ENCODE data around the gene SPATA46. TPM values are rescaled to one million over a fixed set of nuclear protein-coding genes. Genes with fewer than 3 reads are reported as not detected.

Gene SPATA46
- polyA plus RNA-seq, 1 experiment, result not detected

DNA sequence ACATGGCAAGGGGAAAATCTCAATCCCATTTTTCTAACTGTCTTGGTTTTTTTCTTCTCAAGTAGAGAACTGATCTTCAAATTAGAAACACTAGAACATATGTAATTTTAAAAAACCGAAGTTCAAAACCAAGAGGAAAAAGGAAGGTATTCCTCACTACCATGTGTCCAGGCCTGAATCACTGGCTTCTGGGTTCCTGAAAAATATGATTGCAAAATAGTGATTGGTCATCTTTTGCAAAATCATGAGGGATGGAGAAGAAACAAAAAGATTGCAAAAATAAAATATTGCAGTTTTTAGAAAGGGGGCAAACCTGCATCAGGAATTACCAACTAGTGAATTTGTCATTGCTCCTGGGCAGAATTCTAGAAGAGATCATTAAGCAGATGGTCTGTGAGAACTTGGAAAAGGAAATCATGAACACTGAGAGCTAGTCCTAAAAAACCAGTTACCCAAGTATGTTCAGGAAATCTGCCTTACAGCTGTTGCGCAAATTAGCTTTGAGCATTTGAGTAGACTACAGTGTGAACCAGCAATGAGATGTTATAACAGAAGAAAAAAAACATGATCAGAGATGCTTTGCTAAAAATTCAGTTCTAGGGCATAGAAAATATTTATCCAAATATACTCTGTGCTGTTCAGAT lies 49.4 kb downstream of the SPATA46 start:
- no peaks in the 10 kb centered on the region for H3K36me3 ChIP-seq (ENCODE audit: control insufficient read depth, insufficient read depth, low read length)
- H3K4me3 ChIP-seq (ENCODE audit: low read depth, low read length), result no peak overlapping the region
- CTCF ChIA-PET, result interaction anchor here (0.9 to 1.6 kb wide), 3 partner anchors 12 to 271 kb away, joined by 3 to 4 read pairs (median 3); no protein-coding TSS in a partner anchor
- DNase-seq (ENCODE audit: low read depth), result no peak
- peaks cover 5% of the 10 kb centered on the region for H3K27me3 ChIP-seq (ENCODE audit: control insufficient read depth, insufficient read depth, low read length)
- POLR2A ChIA-PET, result no interaction called here
- TF ChIP-seq, protein P1, sequence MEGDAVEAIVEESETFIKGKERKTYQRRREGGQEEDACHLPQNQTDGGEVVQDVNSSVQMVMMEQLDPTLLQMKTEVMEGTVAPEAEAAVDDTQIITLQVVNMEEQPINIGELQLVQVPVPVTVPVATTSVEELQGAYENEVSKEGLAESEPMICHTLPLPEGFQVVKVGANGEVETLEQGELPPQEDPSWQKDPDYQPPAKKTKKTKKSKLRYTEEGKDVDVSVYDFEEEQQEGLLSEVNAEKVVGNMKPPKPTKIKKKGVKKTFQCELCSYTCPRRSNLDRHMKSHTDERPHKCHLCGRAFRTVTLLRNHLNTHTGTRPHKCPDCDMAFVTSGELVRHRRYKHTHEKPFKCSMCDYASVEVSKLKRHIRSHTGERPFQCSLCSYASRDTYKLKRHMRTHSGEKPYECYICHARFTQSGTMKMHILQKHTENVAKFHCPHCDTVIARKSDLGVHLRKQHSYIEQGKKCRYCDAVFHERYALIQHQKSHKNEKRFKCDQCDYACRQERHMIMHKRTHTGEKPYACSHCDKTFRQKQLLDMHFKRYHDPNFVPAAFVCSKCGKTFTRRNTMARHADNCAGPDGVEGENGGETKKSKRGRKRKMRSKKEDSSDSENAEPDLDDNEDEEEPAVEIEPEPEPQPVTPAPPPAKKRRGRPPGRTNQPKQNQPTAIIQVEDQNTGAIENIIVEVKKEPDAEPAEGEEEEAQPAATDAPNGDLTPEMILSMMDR (IDR thresholded peaks at IDR 0.05; ENCODE audit: insufficient read depth, low read depth, low read length), result no peak

DNA sequence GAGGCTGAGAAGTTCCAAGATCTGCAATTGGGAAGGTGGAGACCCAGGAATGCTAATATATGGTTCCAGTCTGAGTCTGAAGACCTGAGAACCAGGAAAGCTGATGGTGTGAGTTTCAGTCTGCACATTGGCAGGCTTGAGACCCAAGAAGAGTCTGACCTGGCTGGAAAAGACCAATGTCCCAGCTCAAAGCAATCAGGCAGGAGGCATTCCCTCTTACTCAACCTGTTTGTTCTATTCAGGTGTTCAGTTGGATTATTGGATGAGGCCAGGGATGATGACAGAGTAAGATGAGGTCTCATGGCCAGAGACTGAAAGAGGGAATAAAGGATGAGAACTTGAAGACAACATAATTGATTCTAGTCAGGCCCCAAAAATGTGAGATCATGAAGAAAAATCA lies 50.1 kb downstream of the SPATA46 start:
- POLR2A ChIA-PET, result no interaction called here

GRCh38 chr1:162324396-162324795 lies 52.3 kb downstream of the SPATA46 start:
- Histone ChIP-seq H3K36me3 (ENCODE audit: control insufficient read depth, insufficient read depth, low read length) (no peaks in the 10 kb centered on the region), H3K27me3 (ENCODE audit: control insufficient read depth, insufficient read depth, low read length) (peaks cover 2% of the 10 kb centered on the region), H3K4me3 (ENCODE audit: low read depth, low read length) (no peak overlapping the region)
- POLR2A ChIA-PET, result no interaction called here
- DNase-seq (ENCODE audit: low read depth), result no peak
- TF ChIP-seq, protein P1 (IDR thresholded peaks at IDR 0.05; ENCODE audit: insufficient read depth, low read depth, low read length), result no peak
- CTCF ChIA-PET, result interaction anchor here (0.5 kb wide), 1 partner anchor 20 kb away, joined by 3 read pairs; no protein-coding TSS in a partner anchor

More for the DNA sequence above, 50.1 kb downstream of the SPATA46 start:
- DNase-seq (ENCODE audit: low read depth), result no peak
- CTCF ChIA-PET, result no interaction called here
- H3K27me3 ChIP-seq (ENCODE audit: control insufficient read depth, insufficient read depth, low read length), result peaks cover 5% of the 10 kb centered on the region
- H3K4me3 ChIP-seq (ENCODE audit: low read depth, low read length), result no peak overlapping the region
- H3K36me3 ChIP-seq (ENCODE audit: control insufficient read depth, insufficient read depth, low read length), result no peaks in the 10 kb centered on the region
- TF ChIP-seq, protein P1 (IDR thresholded peaks at IDR 0.05; ENCODE audit: insufficient read depth, low read depth, low read length), result no peak

Small RNA genes lying within 50 kb of the gene (small RNA-seq; reads per million reads assigned to genes)
- gene MIR556 (ENCODE audit: insufficient read length, low read depth, low replicate concordance) (2.7 reads per million, percentile 32 among the genes with 10 or more reads in this experiment), gene RNA5SP61 (ENCODE audit: insufficient read length, low read depth, low replicate concordance) (not detected)

Other genes with a start within 250 kb of the SPATA46 start
- 1.0 and 1.3 TPM in 2 replicates for gene C1orf226, start 4.9 kb upstream of the SPATA46 start, polyA plus RNA-seq (2011; rRNA removed)
- 0.05 TPM in 1 of 2 replicates, not detected in the other for gene SH2D1B, start 35.3 kb upstream of the SPATA46 start, polyA plus RNA-seq (2011; rRNA removed)
- gene UHMK1, start 121.0 kb upstream of the SPATA46 start, polyA plus RNA-seq (2011; rRNA removed), result 16.9 and 37.5 TPM in 2 replicates
- 33.6 and 70.4 TPM in 2 replicates for gene UAP1, start 184.9 kb upstream of the SPATA46 start, polyA plus RNA-seq (2011; rRNA removed)